NCI-H460 (cell line): Measurements from ENCODE around the gene FAF1. TPM values are rescaled to one million over a fixed set of nuclear protein-coding genes. Genes with fewer than 3 reads are reported as not detected.
A peak's percentile ranks its signal among the peaks of the same experiment; 100 is the strongest.
"Not testable (repeated sequence)": the region's sequence is repeated elsewhere in the genome, so short reads cannot be mapped to it uniquely, and the experiment has no call there.

Experiments
- DNase-seq: peaks from one replicate; pipeline ENCODE4 v3.0.0-alpha.2; 2016; ENCODE audit warnings: low read depth; ENCODE audit errors: extremely low read depth
- total RNA-seq: library from RNA; depleted of rRNA; stranded (reverse); fragments of >200 nt; shearing (Covaris generic); gene quantifications from 2 replicates; pipeline ENCODE4 v1.2.3, GENCODE V29; 2014

FAF1 gene
- total RNA-seq, 1 experiment from 2014 or later = 65.7 TPM

DNA sequence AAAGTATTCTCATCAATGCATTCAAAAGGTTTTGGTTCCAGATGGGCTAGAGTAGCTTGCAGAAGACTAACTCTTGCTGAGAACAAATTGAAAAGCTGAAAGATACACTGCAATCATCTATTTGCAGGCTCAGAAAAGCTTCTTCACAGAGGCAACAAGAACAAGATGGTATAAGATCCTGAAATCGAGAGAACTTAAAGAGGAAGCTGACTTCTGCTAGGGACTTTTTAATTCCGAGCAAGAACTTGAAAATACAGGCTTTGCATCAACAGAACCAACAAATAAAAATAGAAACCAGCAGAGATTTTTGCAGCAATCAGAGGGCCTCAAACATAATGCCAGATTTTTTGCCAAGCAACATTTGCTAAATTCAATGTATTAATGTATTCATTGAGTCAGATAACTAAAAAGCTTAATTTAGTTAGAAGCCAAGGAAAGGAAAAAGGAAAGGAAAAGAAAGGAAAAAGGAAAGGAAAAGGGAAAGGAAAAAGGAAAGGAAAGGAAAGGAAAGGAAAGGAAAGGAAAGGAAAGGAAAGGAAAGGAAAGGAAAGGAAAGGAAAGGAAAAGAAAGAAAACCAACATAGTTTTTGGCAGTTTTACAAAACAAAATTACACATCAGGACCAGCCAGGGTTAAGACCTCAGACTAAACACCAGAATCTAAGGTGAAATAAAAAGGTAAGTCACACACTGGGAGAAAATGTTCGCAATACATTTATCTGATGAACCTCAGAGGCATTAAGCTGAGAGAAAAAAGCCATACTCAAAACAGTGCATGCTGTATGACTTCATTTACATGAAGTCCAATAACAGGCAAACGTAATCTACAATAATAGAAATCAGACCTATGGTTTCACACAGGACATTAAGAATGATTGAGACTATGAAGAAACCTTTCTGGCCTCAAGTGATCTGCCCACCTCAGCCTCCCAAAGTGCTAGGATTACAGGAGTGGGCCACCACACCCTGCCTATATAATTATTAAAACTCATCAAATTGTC, 42.6 kb downstream of the FAF1 start:
- DNase-seq = no peak

DNA sequence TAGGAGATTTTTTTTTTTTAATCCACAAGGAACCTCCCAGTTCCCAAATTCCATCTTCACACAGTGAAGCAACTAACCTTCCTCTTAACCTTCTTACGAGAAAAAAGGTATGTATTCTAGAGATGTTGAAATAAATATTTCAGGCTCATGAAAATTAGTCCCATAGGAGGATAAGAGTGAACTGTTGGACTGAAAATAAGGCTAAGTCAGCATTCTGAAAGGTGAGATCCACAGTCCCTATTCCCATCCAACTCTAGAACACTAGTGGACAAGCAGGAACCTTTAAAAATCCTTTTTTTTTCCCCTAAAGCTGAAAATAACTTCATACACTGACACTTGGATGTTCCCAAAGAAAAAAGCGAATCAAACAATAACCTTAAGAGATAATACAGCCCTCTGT, 44.4 kb downstream of the FAF1 start:
- DNase-seq = no peak

DNA sequence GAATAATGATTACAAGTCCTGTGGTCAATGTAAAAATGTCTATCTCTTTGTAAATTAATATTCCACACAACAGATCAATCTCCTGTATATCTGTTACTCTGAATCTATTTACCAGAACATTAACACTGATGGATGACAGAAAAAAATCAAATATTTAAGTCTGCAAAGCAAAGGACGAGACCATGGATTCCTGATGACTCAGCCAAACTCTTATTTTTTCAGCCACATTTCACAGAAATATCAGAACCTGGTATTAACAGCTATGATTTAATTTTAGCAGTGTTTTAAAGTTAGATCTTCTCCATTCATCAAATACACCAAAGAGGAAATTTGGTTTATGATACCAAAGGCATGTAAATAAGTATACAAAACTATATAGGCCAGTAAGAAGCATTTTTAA, 46.1 kb downstream of the FAF1 start:
- no peak for DNase-seq

DNA sequence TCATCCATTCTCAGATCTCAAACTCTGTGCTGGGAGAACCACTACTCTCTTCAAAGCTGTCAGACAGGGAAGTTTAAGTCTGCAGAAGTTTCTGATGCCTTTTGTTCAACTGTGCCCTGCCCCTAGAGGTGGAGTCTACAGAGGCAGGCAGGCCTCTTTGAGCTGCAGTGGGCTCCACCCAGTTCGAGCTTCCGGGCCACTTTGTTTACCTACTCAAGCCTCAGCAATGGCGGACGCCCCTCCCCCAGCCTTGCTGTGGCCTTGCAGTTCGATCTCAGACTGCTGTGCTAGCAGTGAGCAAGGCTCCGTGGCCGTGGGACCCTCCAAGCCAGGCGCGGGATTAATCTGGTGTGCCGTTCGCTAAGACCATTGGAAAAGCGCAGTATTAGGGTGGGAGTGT, 49.7 kb downstream of the FAF1 start:
- DNase-seq = not testable (repeated sequence)

GRCh38 chr1:50907610-50908009, 52.5 kb downstream of the FAF1 start:
- not testable (repeated sequence) for DNase-seq

GRCh38 chr1:50906050-50906449, 54.0 kb downstream of the FAF1 start:
- not testable (repeated sequence) for DNase-seq

DNA sequence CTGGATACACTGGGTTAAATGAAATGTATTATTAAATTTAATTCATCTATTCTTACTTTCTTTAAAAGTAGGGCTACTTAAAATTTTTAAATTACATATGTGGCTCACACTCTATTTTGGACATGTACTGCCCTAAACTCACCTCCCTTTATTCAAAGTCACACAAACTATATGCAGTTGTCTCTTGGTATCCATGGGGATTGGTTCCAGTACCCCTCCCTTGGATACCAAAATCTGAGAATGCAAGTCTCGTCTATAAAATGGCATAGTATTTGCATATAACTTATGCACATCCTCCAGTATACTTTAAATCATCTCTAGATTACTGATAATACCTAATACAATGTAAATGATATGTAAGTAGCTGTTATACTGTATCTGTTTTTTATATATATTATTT, 57.6 kb downstream of the FAF1 start:
- no peak for DNase-seq

GRCh38 chr1:50901872-50902271, 58.2 kb downstream of the FAF1 start:
- DNase-seq = no peak

DNA sequence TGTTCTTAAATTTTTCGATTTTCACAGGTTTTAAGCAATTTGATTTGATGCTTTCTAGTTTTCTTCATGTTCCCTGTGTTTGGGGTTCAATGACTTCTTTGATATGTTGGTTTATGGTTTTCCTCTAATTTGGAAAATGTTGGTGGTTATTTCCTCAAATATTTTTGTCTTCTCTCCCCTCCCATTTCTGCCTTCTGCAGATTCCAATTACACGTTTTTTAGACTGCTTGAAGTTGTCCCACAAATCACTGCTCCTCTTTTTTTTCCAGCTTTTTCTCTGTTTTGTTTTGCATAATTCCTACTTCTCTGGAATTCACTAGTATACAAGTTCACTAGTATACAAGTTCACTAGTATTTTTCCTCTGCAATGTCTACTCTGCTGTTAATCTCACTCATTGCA, 61.3 kb downstream of the FAF1 start:
- no peak for DNase-seq

- DNase-seq = no peak
Measured at GRCh38 chr1:50894340-50894739, 65.7 kb downstream of the FAF1 start.

DNA sequence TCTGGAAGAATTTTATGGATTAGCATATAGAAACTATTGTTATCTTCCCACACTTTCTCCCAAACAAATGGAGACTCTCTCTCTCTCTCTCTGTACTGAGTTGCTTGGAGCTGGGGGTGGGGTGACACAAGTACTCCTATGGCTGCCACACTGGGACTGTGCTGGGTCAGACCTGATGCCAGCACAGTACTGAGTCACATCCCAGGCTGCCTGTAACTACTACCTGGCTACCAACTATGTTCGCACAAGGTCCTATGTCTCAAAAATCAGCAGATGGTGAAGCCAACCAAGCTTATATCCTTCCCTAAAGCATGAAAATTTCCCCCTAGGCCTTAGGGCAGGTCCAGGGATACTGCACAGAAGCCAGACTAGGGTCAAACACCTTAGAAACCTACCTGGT, 66.6 kb downstream of the FAF1 start:
- no peak for DNase-seq

- DNase-seq = not testable (repeated sequence)
Measured at GRCh38 chr1:50887555-50887954, 72.5 kb downstream of the FAF1 start.

- DNase-seq = no peak
Measured at GRCh38 chr1:50880373-50880772, 79.7 kb downstream of the FAF1 start.

- DNase-seq = no peak
Measured at GRCh38 chr1:50879137-50879536, 80.9 kb downstream of the FAF1 start.

GRCh38 chr1:50878434-50878833, 81.6 kb downstream of the FAF1 start:
- no peak for DNase-seq

GRCh38 chr1:50877641-50878040, 82.4 kb downstream of the FAF1 start:
- DNase-seq = no peak

DNA sequence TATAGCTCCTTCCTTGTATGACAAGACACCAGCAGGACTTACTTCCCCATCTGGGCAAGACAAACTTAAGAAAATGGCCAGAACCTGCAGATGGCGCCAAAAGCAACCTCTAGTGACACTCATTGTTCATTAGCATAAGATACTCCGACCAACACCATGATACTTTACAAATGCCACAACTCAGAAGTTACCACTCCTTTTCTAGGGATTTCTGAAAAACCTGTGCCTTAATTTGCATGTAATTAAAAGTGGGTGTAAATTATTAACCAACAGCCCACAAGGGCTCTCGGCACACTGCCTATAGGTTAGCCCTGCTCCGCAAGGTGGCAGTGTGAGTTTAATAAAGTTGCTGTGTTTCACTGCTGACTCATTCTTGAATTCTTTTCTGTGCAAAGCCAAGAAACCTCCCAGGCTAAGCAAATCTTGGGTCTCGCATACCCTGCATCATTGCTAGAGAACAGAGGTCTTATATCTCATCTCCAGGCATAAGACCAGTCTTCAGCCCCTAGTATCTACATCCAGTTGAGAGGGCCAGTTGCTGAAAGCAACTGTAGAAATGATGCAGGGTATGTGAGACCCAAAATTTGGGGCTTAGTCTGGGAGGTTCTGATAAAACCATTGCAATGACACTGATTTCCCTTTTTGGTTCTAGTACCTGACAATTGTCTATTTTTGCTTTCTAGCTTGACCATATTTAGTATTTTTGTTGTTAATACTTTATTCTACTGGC, 86.4 kb downstream of the FAF1 start:
- peak; percentile 63 for DNase-seq

GRCh38 chr1:50864845-50865244, 95.2 kb downstream of the FAF1 start:
- DNase-seq = not testable (repeated sequence)

DNA sequence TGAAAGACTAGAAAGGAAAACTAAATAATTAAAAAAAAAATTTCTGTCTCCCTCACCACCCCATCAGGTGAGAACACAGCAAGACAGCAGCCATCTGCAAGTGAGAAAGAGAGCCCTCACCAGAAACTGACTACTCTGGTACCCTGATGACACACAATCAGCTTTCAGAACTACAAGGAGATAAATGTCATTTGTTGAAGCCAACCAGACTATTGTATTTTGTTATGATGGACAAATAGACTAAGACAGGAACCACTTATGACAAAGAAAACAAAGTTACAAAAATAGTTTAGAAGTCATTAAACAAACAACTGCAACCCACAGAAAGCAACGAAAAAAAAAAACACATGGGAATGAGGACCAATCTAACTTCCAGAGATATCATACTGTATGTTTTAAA, 98.3 kb downstream of the FAF1 start:
- no peak for DNase-seq

GRCh38 chr1:50860702-50861101, 99.4 kb downstream of the FAF1 start:
- no peak for DNase-seq

GRCh38 chr1:50860256-50860655, 99.8 kb downstream of the FAF1 start:
- DNase-seq = no peak

GRCh38 chr1:50859657-50860056, 100.4 kb downstream of the FAF1 start:
- DNase-seq = no peak
